GM21825 (cell line): ENCODE data around the gene MACROH2A2.
"Not testable (repeated sequence)": the region's sequence is repeated elsewhere in the genome, so short reads cannot be mapped to it uniquely, and the experiment has no call there.

Experiments used
- ATAC-seq: cut with Tn5 transposase; IDR thresholded peaks from one replicate; pipeline ENCODE4 v1.9.1; 2021; ENCODE audit warnings: mild to moderate bottlenecking, moderate library complexity; ENCODE audit not compliant: unreplicated experiment

The MACROH2A2 gene

GRCh38 chr10:70066190-70066589 lies 13.5 kb downstream of the MACROH2A2 start:
- no peak for ATAC-seq

- ATAC-seq: no peak
These were observed 14.9 kb downstream of the MACROH2A2 start for GRCh38 chr10:70067586-70067985.

GRCh38 chr10:70068925-70069324 lies 16.3 kb downstream of the MACROH2A2 start:
- ATAC-seq: no peak

- no peak for ATAC-seq
These were observed 16.7 kb downstream of the MACROH2A2 start for GRCh38 chr10:70069346-70069745.

GRCh38 chr10:70070834-70071233 lies 18.2 kb downstream of the MACROH2A2 start:
- ATAC-seq: no peak

GRCh38 chr10:70074165-70074564 lies 21.5 kb downstream of the MACROH2A2 start:
- no peak for ATAC-seq

- ATAC-seq: no peak
These were observed 22.3 kb downstream of the MACROH2A2 start for GRCh38 chr10:70074971-70075370.

GRCh38 chr10:70078329-70078728 lies 25.7 kb downstream of the MACROH2A2 start:
- ATAC-seq: no peak

GRCh38 chr10:70078937-70079336 lies 26.3 kb downstream of the MACROH2A2 start:
- no peak for ATAC-seq

- not testable (repeated sequence) for ATAC-seq
These were observed 28.1 kb downstream of the MACROH2A2 start for GRCh38 chr10:70080789-70081188.

- ATAC-seq: no peak
These were observed 31.5 kb downstream of the MACROH2A2 start for GRCh38 chr10:70084189-70084588.

GRCh38 chr10:70085975-70086613 lies 33.4 kb downstream of the MACROH2A2 start:
- ATAC-seq: no peak

- no peak for ATAC-seq
These were observed 35.1 kb downstream of the MACROH2A2 start for GRCh38 chr10:70087616-70088307.

GRCh38 chr10:70088308-70088698 lies 35.7 kb downstream of the MACROH2A2 start:
- ATAC-seq: no peak

GRCh38 chr10:70090013-70090412 lies 37.4 kb downstream of the MACROH2A2 start:
- ATAC-seq: no peak

GRCh38 chr10:70090951-70091350 lies 38.3 kb downstream of the MACROH2A2 start:
- no peak for ATAC-seq

GRCh38 chr10:70092389-70092718 lies 39.7 kb downstream of the MACROH2A2 start:
- ATAC-seq: no peak

- ATAC-seq: no peak
These were observed 40.8 kb downstream of the MACROH2A2 start for GRCh38 chr10:70093335-70093944.

- ATAC-seq: no peak
These were observed 41.6 kb downstream of the MACROH2A2 start for GRCh38 chr10:70094250-70094649.

- no peak for ATAC-seq
These were observed 43.5 kb downstream of the MACROH2A2 start for GRCh38 chr10:70096016-70096704.

- no peak for ATAC-seq
These were observed 44.2 kb downstream of the MACROH2A2 start for GRCh38 chr10:70096705-70097420.
